Ectodermal cell (in vitro differentiated cells): ENCODE measurements around the gene DDX56.

Experiments used
- H3K27ac ChIP-seq: 2 replicates; pipeline ENCODE4 v1.7.0; 2013; ENCODE audit warnings: mild to moderate bottlenecking, low read depth, low read length; ENCODE audit not compliant: insufficient read depth, poor library complexity, severe bottlenecking
- H3K27me3 ChIP-seq: 2 replicates; pipeline ENCODE4 v1.7.0; 2013; ENCODE audit warnings: mild to moderate bottlenecking, low read length; ENCODE audit not compliant: insufficient read depth, control insufficient read depth, poor library complexity, severe bottlenecking
- H3K36me3 ChIP-seq: one replicate; pipeline ENCODE4 v1.7.0; 2013; ENCODE audit warnings: low read length; ENCODE audit not compliant: control insufficient read depth, insufficient read depth
- H3K4me1 ChIP-seq: one replicate; pipeline ENCODE4 v1.7.0; 2013; ENCODE audit warnings: low read length; ENCODE audit not compliant: control insufficient read depth, insufficient read depth
- H3K4me3 ChIP-seq: 2 replicates; pipeline ENCODE4 v1.7.0; 2013; ENCODE audit warnings: low read depth, low read length, control low read depth; ENCODE audit not compliant: insufficient read depth
- H3K9me3 ChIP-seq: 2 replicates; pipeline ENCODE4 v1.7.0; 2013; ENCODE audit warnings: mild to moderate bottlenecking, low read length, moderate library complexity; ENCODE audit not compliant: control insufficient read depth
- WGBS, 2 experiments: methylation state at CpG; one replicate each; pipeline ENCODE4 v1.1.7; 2013; ENCODE audit warnings: missing lambda C conversion rate in 2 of 2; 5-methylcytosine and 5-hydroxymethylcytosine counted together

DDX56 gene

DNA sequence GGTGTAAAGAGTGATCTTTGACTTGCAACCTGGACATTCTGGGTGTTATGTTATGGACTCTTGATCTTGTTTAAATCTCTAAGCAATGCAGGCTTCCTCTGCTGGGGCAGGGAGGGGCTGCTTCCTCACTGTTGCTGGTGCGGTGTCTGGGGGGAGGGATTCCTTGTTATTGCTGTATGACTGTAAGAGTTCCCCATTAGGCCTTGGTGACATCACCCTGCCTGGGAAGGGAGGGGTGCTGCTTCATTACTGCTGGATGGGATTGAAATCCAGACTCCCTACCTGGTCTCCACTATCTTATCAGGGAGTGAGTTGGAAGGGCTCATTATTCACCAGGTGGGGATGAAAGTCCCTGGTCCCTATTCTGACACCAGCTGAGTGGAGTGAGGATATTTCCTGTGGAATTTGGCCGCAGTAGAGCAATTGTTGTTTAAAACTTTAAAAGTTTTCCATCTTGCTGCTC, 41.5 kb upstream of the DDX56 start:
- Histone ChIP-seq H3K27me3 (no peaks in the 10 kb centered on the region), H3K4me3 (no peak overlapping the region), H3K9me3 (no peaks in the 10 kb centered on the region), H3K4me1 (no peaks in the 10 kb centered on the region), H3K27ac (no peak overlapping the region), H3K36me3 (no peaks in the 10 kb centered on the region)
- WGBS, 2 experiments, result 93 to 98% methylated on average over 2 of the region's 2 CpGs

GRCh38 chr7:44609829-44610228, 36.1 kb upstream of the DDX56 start:
- Histone ChIP-seq H3K4me1 (no peaks in the 10 kb centered on the region), H3K27me3 (no peaks in the 10 kb centered on the region), H3K9me3 (no peaks in the 10 kb centered on the region), H3K4me3 (no peak overlapping the region), H3K27ac (no peak overlapping the region), H3K36me3 (no peaks in the 10 kb centered on the region)
- 97 to 98% methylated on average over 3 of the region's 3 CpGs for WGBS, 2 experiments

- H3K36me3 ChIP-seq, result no peaks in the 10 kb centered on the region
- WGBS, 2 experiments, result 92 to 93% methylated on average over 14 of the region's 14 CpGs
- H3K9me3 ChIP-seq, result no peaks in the 10 kb centered on the region
- H3K4me3 ChIP-seq, result no peak overlapping the region
- no peak overlapping the region for H3K27ac ChIP-seq
- H3K4me1 ChIP-seq, result no peaks in the 10 kb centered on the region
- no peaks in the 10 kb centered on the region for H3K27me3 ChIP-seq
These were observed 35.4 kb upstream of the DDX56 start for GRCh38 chr7:44608916-44609648.

DNA sequence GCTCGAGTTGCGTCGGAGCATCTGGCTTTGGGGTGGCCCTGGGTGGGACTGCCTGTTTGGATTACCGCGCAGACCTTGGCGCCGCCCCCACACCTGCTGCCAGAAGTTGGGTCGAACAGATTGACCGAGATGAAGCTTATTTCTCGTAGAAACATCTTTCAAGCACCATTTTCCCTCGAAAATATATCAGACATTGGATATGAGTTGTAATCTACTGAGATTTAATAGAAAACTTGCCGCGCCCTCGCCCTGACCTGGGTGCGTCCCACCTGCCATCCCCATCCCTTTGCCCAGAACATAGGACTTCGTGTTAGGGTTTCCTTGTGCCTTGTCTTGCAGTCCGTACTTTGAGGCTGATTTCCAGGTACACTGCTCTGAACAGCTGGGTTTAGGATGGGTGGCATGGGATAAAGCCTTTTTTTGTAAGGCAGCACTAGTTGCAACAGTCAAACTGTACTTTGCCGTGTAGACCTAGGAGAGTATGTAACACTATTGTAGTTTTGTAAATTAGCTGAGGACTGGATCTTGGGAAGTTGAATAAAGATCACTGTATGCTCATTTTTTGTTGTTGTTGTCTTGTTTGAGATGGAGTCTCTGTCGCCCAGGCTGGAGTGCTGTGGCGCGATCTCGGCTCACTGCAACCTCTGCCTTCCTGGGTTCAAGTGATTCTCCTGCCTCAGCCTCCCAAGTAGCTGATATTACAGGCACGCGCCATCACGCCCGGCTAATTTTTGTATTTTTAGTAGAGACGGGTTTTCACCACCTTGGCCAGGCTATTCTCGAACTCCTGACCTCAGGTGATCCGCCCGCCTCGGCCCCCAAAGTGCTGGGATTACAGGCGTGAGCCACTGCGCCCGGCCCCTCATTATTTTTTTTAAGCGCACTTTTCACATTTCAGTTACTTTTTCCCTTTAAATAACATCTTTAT, 33.7 kb upstream of the DDX56 start:
- no peaks in the 10 kb centered on the region for H3K36me3 ChIP-seq
- WGBS, 2 experiments, result 53% methylated on average over 33 to 35 of the region's 35 CpGs
- H3K27ac ChIP-seq, result peak overlapping the region; percentile 89
- no peaks in the 10 kb centered on the region for H3K9me3 ChIP-seq
- H3K4me3 ChIP-seq, result peak overlapping the region; percentile 69
- no peaks in the 10 kb centered on the region for H3K4me1 ChIP-seq
- H3K27me3 ChIP-seq, result no peaks in the 10 kb centered on the region

DNA sequence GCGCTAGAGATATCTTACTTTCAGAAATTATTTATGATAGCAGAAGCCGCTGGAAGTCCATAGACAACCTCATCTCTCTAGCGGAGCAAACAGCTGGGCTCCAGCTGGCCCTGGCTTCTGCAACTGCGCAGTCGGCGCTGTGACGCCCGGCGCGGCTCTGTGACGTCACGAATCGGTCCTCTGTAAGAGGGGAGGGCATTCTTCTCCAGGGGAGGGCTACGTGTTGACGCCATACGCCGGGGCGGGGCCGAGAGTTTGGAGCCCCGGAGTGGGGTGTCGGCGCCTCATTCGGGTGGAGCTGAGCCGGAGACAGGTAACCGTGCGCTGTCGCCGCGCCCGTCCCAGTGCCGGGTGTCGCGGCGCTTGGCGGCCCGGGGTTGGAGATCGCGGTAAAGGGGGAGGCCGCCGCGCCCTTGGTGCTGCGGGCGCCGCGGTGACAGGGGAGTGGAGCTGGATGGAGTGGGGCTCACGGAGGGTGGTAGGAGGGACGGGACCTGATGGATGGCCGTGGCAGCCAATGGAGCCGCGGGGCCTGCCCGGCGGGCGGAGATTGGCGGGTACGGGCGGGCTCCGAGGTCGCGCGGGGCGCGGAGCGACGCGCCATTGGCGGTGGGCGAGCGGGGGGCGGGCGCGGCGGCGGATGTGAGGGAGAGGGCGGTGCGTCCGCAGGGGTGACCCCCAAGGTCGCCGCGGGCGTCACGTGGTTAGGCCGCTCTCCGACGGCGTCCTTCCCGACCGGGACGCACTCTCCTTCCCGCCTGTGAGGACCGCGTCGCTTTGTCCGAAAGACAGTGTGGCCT, 32.8 kb upstream of the DDX56 start, which contains the start of gene OGDH:
Gene OGDH (plus strand): TSS at position 287 of the 800 bp plus-strand sequence. CDS start 17,717 bp downstream, outside the sequence.
- 0% methylated on average over 93 of the region's 93 CpGs for WGBS, 2 experiments
- Histone ChIP-seq H3K9me3 (no peaks in the 10 kb centered on the region), H3K4me1 (no peaks in the 10 kb centered on the region), H3K4me3 (peak within 1 kb of the TSS; percentile 69), H3K36me3 (no peaks in the 10 kb centered on the region), H3K27me3 (no peaks in the 10 kb centered on the region), H3K27ac (peak within 1 kb of the TSS; percentile 89)

GRCh38 chr7:44604941-44605340, 31.2 kb upstream of the DDX56 start:
- H3K4me1 ChIP-seq, result no peaks in the 10 kb centered on the region
- H3K36me3 ChIP-seq, result no peaks in the 10 kb centered on the region
- H3K27me3 ChIP-seq, result no peaks in the 10 kb centered on the region
- no peak overlapping the region for H3K27ac ChIP-seq
- WGBS, 2 experiments, result 92 to 98% methylated on average over 2 of the region's 2 CpGs
- no peaks in the 10 kb centered on the region for H3K9me3 ChIP-seq
- H3K4me3 ChIP-seq, result no peak overlapping the region

GRCh38 chr7:44603193-44603592, 29.5 kb upstream of the DDX56 start:
- Histone ChIP-seq H3K27ac (no peak overlapping the region), H3K36me3 (no peaks in the 10 kb centered on the region)
- 79 to 90% methylated on average over 6 of the region's 6 CpGs for whole genome bisulfite sequencing, 2 experiments

GRCh38 chr7:44602576-44602910, 28.8 kb upstream of the DDX56 start:
- Histone ChIP-seq H3K9me3 (no peaks in the 10 kb centered on the region), H3K4me3 (no peak overlapping the region), H3K36me3 (no peaks in the 10 kb centered on the region), H3K27ac (no peak overlapping the region), H3K27me3 (no peaks in the 10 kb centered on the region), H3K4me1 (no peaks in the 10 kb centered on the region)
- WGBS, 2 experiments, result 74 to 81% methylated on average over 1 of the region's 1 CpG

More at GRCh38 chr7:44603193-44603592, 29.5 kb upstream of the DDX56 start:
- Histone ChIP-seq H3K27me3 (no peaks in the 10 kb centered on the region), H3K9me3 (no peaks in the 10 kb centered on the region), H3K4me1 (no peaks in the 10 kb centered on the region), H3K4me3 (no peak overlapping the region)

GRCh38 chr7:44599222-44599621, 25.5 kb upstream of the DDX56 start:
- Histone ChIP-seq H3K27me3 (no peaks in the 10 kb centered on the region), H3K27ac (no peak overlapping the region), H3K4me3 (no peak overlapping the region), H3K36me3 (no peaks in the 10 kb centered on the region), H3K4me1 (no peaks in the 10 kb centered on the region), H3K9me3 (no peaks in the 10 kb centered on the region)
- WGBS, 2 experiments, result 71 to 73% methylated on average over 3 of the region's 3 CpGs
